MM.1S (cell line): ENCODE results near the gene RNASET2.

Source experiments
- CTCF ChIP-seq: fragments of 300-600 bp; sonication (generic); IDR thresholded peaks from 2 replicates; pipeline ENCODE4 v1.5.1; 2016; ENCODE audit warnings: antibody characterized with exemption, low read length, mixed read lengths
- EZH2phosphoT487 ChIP-seq: fragments of 300-600 bp; sonication (generic); IDR thresholded peaks from 2 replicates; pipeline ENCODE4 v1.6.1; 2018; ENCODE audit warnings: antibody characterized with exemption, low read length

DNA sequence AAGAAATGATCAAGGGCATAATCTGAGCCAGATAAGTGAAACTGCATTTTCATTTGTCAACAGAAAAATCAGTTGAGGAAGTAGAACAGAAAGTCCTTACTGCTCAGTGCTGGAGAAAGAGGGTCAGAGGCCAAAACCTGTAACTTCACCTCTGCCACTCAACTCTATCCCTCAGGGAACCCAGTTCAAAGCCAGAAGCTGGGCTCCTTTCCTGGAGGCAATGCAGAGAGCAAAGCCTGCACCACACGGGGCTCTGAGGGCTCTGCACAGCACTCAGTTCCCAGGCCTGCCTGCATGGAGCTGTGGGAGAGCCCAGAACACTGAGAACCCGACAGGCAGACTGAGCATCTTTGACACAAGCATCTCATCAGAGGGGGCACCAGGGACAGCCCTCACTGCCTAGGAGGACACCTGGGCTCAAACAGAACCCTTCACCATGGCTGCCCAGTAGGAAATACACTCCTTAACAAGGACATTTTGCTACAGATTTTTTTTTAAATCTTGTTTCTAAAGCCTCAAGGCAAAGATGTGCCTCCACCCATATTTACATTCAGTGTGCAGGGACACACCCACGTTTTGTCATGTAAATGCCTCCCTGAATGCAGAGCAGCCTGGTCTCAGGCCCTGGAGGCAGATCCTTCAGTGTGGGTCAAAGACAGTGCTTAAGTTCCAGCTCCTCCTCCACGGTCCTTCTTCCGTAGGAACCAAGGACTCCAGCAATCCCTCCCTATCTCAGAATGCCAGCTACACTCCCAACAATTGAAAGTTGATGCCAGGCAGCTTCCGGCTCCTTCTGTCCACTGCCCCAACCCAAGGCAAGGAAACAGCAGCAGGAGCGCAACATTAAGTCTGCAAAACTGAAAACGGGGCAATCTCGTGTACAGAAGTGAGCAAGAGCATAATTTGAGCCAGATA is 6.6 kb downstream of the RNASET2 start:
- TF ChIP-seq CTCF, result no peak
- no peak for TF ChIP-seq EZH2phosphoT487
